AG04450 (cell line): Measurements from ENCODE around the gene CCNB1IP1. TPM values are rescaled to one million over a fixed set of nuclear protein-coding genes. Genes with fewer than 3 reads are reported as not detected.

Experiments used
- CTCF ChIA-PET: fragments of 300-600, 350-600 bp; formaldehyde crosslinking; extraction: SDS; loops from one replicate; lab custom pipeline; 2022; ENCODE audit warnings: antibody characterized with exemption, inconsistent platforms; lab: Charles Lee
- POLR2A ChIA-PET: fragments of 350-600 bp; formaldehyde crosslinking; extraction: SDS; loops from one replicate; lab custom pipeline; 2021; ENCODE audit warnings: antibody characterized with exemption, inconsistent platforms; lab: Yijun Ruan, JAX
- DNase-seq: peaks from one replicate; pipeline ENCODE4 v3.0.0-alpha.2; 2011; ENCODE audit warnings: low read depth, low spot score
- H3K27ac ChIP-seq: one replicate; pipeline ENCODE4 v1.5.1; 2012; ENCODE audit warnings: low read depth, low read length, control low read depth
- H3K27me3 ChIP-seq: one replicate; pipeline ENCODE4 v1.6.0; 2012; ENCODE audit warnings: low read length; ENCODE audit not compliant: control insufficient read depth, insufficient read depth
- H3K4me3 ChIP-seq: 2 replicates; pipeline ENCODE4 v1.5.1; 2011; ENCODE audit warnings: mild to moderate bottlenecking, low read depth, low read length, control low read depth
- H3K9me3 ChIP-seq: 2 replicates; pipeline ENCODE4 v1.5.1; 2012; ENCODE audit warnings: low read length; ENCODE audit not compliant: control insufficient read depth, insufficient read depth
- CTCF ChIP-seq: IDR thresholded peaks from 2 replicates; pipeline ENCODE4 v1.5.1; 2011; ENCODE audit warnings: low read depth, low read length, control low read depth, inconsistent platforms
- polyA minus RNA-seq: library from RNA; depleted of rRNA, polyadenylated mRNA; stranded (reverse); fragments of >200 nt; gene quantifications from 2 replicates; pipeline ENCODE4 v1.2.3, GENCODE V29; 2011; rRNA and poly(A)+ RNA removed
- polyA plus RNA-seq: library from polyadenylated mRNA; depleted of rRNA; stranded (reverse); fragments of >200 nt; gene quantifications from 2 replicates; pipeline ENCODE4 v1.2.3, GENCODE V29; 2011; rRNA removed

CCNB1IP1 gene
- polyA plus RNA-seq (54.2 and 69.2 TPM in 2 replicates), polyA minus RNA-seq (16.2 and 23.9 TPM in 2 replicates)

- DNase-seq, result peak; percentile 48
- H3K27ac ChIP-seq, result peak within 1 kb of the TSS; percentile 59
- no peaks in the 10 kb centered on the region for H3K27me3 ChIP-seq
- H3K4me3 ChIP-seq, result peak within 1 kb of the TSS; percentile 82
- ChIA-PET CTCF (interaction anchor here (0.9 to 8.9 kb wide), 8 partner anchors 7 to 358 kb away, joined by 3 to 158 read pairs (median 4); partner anchors contain the start of genes PARP2 and TTC5), POLR2A (interaction anchor here (0.7 to 1.5 kb wide), 3 partner anchors 10 to 123 kb away, joined by 3 to 14 read pairs (median 9); partner anchors contain the start of genes APEX1 and PARP2)
- H3K9me3 ChIP-seq, result no peaks in the 10 kb centered on the region
- TF ChIP-seq CTCF, result no peak
Measured at GRCh38 chr14:20332788-20333493, at the start of gene CCNB1IP1. TSS of gene CCNB1IP1 (minus strand) at chr14:20333279. CDS start at chr14:20316523, 16,756 bp downstream.

- ChIA-PET POLR2A (no interaction called here), CTCF (no interaction called here)
- Histone ChIP-seq H3K27ac (no peak overlapping the region), H3K4me3 (no peak overlapping the region), H3K9me3 (no peaks in the 10 kb centered on the region), H3K27me3 (no peaks in the 10 kb centered on the region)
- no peak for DNase-seq
- TF ChIP-seq CTCF, result no peak
Measured at GRCh38 chr14:20382526-20382925, 49.4 kb upstream of the CCNB1IP1 start.

GRCh38 chr14:20381341-20381740, 48.3 kb upstream of the CCNB1IP1 start:
- Histone ChIP-seq H3K9me3 (no peaks in the 10 kb centered on the region), H3K4me3 (no peak overlapping the region), H3K27me3 (no peaks in the 10 kb centered on the region), H3K27ac (no peak overlapping the region)
- CTCF ChIA-PET, result no interaction called here
- POLR2A ChIA-PET, result no interaction called here
- DNase-seq, result no peak
- TF ChIP-seq CTCF, result no peak

GRCh38 chr14:20380681-20381080, 47.6 kb upstream of the CCNB1IP1 start:
- CTCF ChIA-PET, result no interaction called here
- Histone ChIP-seq H3K9me3 (no peaks in the 10 kb centered on the region), H3K4me3 (no peak overlapping the region), H3K27me3 (no peaks in the 10 kb centered on the region), H3K27ac (no peak overlapping the region)
- POLR2A ChIA-PET, result no interaction called here
- DNase-seq, result no peak
- no peak for TF ChIP-seq CTCF

GRCh38 chr14:20379743-20380142, 46.7 kb upstream of the CCNB1IP1 start:
- CTCF ChIA-PET, result no interaction called here
- no peak overlapping the region for H3K4me3 ChIP-seq
- no peak overlapping the region for H3K27ac ChIP-seq
- DNase-seq, result no peak
- no peak for TF ChIP-seq CTCF
- H3K9me3 ChIP-seq, result no peaks in the 10 kb centered on the region
- H3K27me3 ChIP-seq, result no peaks in the 10 kb centered on the region
- POLR2A ChIA-PET, result no interaction called here
